Neural progenitor cell (in vitro differentiated cells): Measurements from ENCODE around the gene ANKMY1. TPM values are rescaled to one million over a fixed set of nuclear protein-coding genes. Genes with fewer than 3 reads are reported as not detected.

Source experiments
- DNase-seq: peaks from one replicate; pipeline ENCODE4 v3.0.0-alpha.2; 2016; ENCODE audit warnings: low spot score
- H2AFZ ChIP-seq: fragments of 200-600 bp; sonication (generic); replicated peaks from 2 replicates; pipeline ENCODE4 v1.6.1; 2016; ENCODE audit warnings: antibody characterized with exemption
- H3F3A ChIP-seq: fragments of 200-600 bp; sonication (generic); 2 replicates; pipeline ENCODE4 v1.6.1; 2016; ENCODE audit warnings: antibody characterized with exemption, low read depth
- H3K27ac ChIP-seq: fragments of 200-600 bp; sonication (generic); 2 replicates; pipeline ENCODE4 v1.5.1; 2016; ENCODE audit warnings: mild to moderate bottlenecking
- H3K27me3 ChIP-seq: fragments of 200-600 bp; sonication (generic); 2 replicates; pipeline ENCODE4 v1.6.1; 2016; ENCODE audit warnings: mild to moderate bottlenecking, moderate library complexity
- H3K36me3 ChIP-seq: fragments of 200-600 bp; sonication (generic); 2 replicates; pipeline ENCODE4 v1.5.1; 2016
- H3K4me1 ChIP-seq: fragments of 200-600 bp; sonication (generic); 2 replicates; pipeline ENCODE4 v1.6.1; 2016; ENCODE audit warnings: mixed run types
- H3K4me2 ChIP-seq: fragments of 200-600 bp; sonication (generic); 2 replicates; pipeline ENCODE4 v1.6.1; 2016
- H3K4me3 ChIP-seq: fragments of 200-600 bp; sonication (generic); 2 replicates; pipeline ENCODE4 v1.5.1; 2016
- H3K79me2 ChIP-seq: fragments of 200-600 bp; sonication (generic); 2 replicates; pipeline ENCODE4 v1.6.1; 2016; ENCODE audit warnings: low read depth
- H3K9ac ChIP-seq: fragments of 200-600 bp; sonication (generic); 2 replicates; pipeline ENCODE4 v1.6.1; 2016
- H3K9me3 ChIP-seq: fragments of 200-600 bp; sonication (generic); 2 replicates; pipeline ENCODE4 v1.5.1; 2016; ENCODE audit warnings: low read depth
- H4K20me1 ChIP-seq: fragments of 200-600 bp; sonication (generic); 2 replicates; pipeline ENCODE4 v1.6.1; 2016; ENCODE audit warnings: low read depth
- H3K27ac Mint-ChIP-seq: 3 replicates; pipeline ENCODE4 v1.8.0; 2021; ENCODE audit warnings: mixed read lengths
- H3K27me3 Mint-ChIP-seq: 2 replicates; pipeline ENCODE4 v1.8.0; 2022; ENCODE audit warnings: low read depth, mild to moderate bottlenecking, inconsistent platforms, moderate library complexity, mixed read lengths; ENCODE audit not compliant: insufficient read depth
- H3K36me3 Mint-ChIP-seq: 3 replicates; pipeline ENCODE4 v1.8.0; 2021; ENCODE audit warnings: mixed read lengths
- H3K4me1 Mint-ChIP-seq: 3 replicates; pipeline ENCODE4 v1.8.0; 2021; ENCODE audit warnings: mixed read lengths
- H3K4me3 Mint-ChIP-seq: 3 replicates; pipeline ENCODE4 v1.8.0; 2021; ENCODE audit warnings: mild to moderate bottlenecking, moderate library complexity, mixed read lengths
- H3K9me3 Mint-ChIP-seq: 3 replicates; pipeline ENCODE4 v1.8.0; 2020; ENCODE audit warnings: mixed read lengths
- CTCF ChIP-seq: fragments of 200-600 bp; sonication (generic); IDR thresholded peaks from 2 replicates; pipeline ENCODE4 v1.5.1; 2017; ENCODE audit warnings: antibody characterized with exemption, mild to moderate bottlenecking
- EZH2 ChIP-seq: fragments of 200-600 bp; sonication (generic); IDR thresholded peaks from 2 replicates; pipeline ENCODE4 v1.6.1; 2017; ENCODE audit warnings: antibody characterized with exemption, mild to moderate bottlenecking, moderate library complexity
- EZH2phosphoT487 ChIP-seq: fragments of 200-600 bp; sonication (generic); IDR thresholded peaks from 2 replicates; pipeline ENCODE4 v1.6.1; 2017; ENCODE audit warnings: antibody characterized with exemption
- total RNA-seq: library from RNA; depleted of rRNA; stranded (reverse); fragments of >200 nt; gene quantifications from 2 replicates; pipeline ENCODE4 v1.2.3, GENCODE V29; 2015; ENCODE audit warnings: low replicate concordance

ANKMY1 gene
- total RNA-seq, 1 donor from 2014 or later: 4.2 TPM

- no peaks in the 10 kb centered on the region for H3K9me3 ChIP-seq
- H3K79me2 ChIP-seq: no peaks in the 10 kb centered on the region
- H3K27me3 Mint-ChIP-seq: peaks cover 6% of the 10 kb centered on the region
These were observed 84.6 kb downstream of the ANKMY1 start for GRCh38 chr2:240473211-240473610.

GRCh38 chr2:240472078-240472790 is 85.6 kb downstream of the ANKMY1 start:
- no peak for DNase-seq
- no peaks in the 10 kb centered on the region for H3F3A ChIP-seq
- H3K36me3 ChIP-seq: no peaks in the 10 kb centered on the region
- H3K4me3 ChIP-seq: no peak overlapping the region
- no peak overlapping the region for H3K27ac ChIP-seq
- no peaks in the 10 kb centered on the region for H3K79me2 ChIP-seq
- no peak overlapping the region for H3K27ac Mint-ChIP-seq
- no peak overlapping the region for H3K4me2 ChIP-seq
- peaks cover 23% of the 10 kb centered on the region for H3K9me3 Mint-ChIP-seq
- H3K9ac ChIP-seq: no peak overlapping the region
- no peaks in the 10 kb centered on the region for H3K27me3 ChIP-seq
- peaks cover 2% of the 10 kb centered on the region for H4K20me1 ChIP-seq
- no peak overlapping the region for H2AFZ ChIP-seq
- peaks cover 11% of the 10 kb centered on the region for H3K4me1 Mint-ChIP-seq
- H3K4me3 Mint-ChIP-seq: no peak overlapping the region
- TF ChIP-seq EZH2phosphoT487: no peak
- no peak for TF ChIP-seq CTCF
- TF ChIP-seq EZH2: no peak
- peaks cover 6% of the 10 kb centered on the region for H3K27me3 Mint-ChIP-seq
- no peaks in the 10 kb centered on the region for H3K9me3 ChIP-seq
- peaks cover 7% of the 10 kb centered on the region for H3K36me3 Mint-ChIP-seq
- no peaks in the 10 kb centered on the region for H3K4me1 ChIP-seq

More at GRCh38 chr2:240473211-240473610, 84.6 kb downstream of the ANKMY1 start:
- no peak overlapping the region for H3K4me3 Mint-ChIP-seq
- no peaks in the 10 kb centered on the region for H3K27me3 ChIP-seq
- H3K36me3 ChIP-seq: no peaks in the 10 kb centered on the region
- H3K4me1 Mint-ChIP-seq: peaks cover 11% of the 10 kb centered on the region
- no peak overlapping the region for H3K27ac ChIP-seq
- no peaks in the 10 kb centered on the region for H3K4me1 ChIP-seq
- H3K4me2 ChIP-seq: no peak overlapping the region
- H3K36me3 Mint-ChIP-seq: peaks cover 7% of the 10 kb centered on the region
- DNase-seq: no peak
- no peak overlapping the region for H3K9ac ChIP-seq
- H3K9me3 Mint-ChIP-seq: peaks cover 23% of the 10 kb centered on the region
- H3K27ac Mint-ChIP-seq: no peak overlapping the region
- no peak overlapping the region for H2AFZ ChIP-seq
- H4K20me1 ChIP-seq: peaks cover 2% of the 10 kb centered on the region
- no peak overlapping the region for H3K4me3 ChIP-seq
- TF ChIP-seq CTCF (no peak), EZH2 (no peak), EZH2phosphoT487 (no peak)
- no peaks in the 10 kb centered on the region for H3F3A ChIP-seq

GRCh38 chr2:240469740-240470139 is 88.0 kb downstream of the ANKMY1 start:
- Histone ChIP-seq H3K4me1 (no peaks in the 10 kb centered on the region), H3K9ac (no peak overlapping the region), H3K4me3 (no peak overlapping the region), H3K27ac (no peak overlapping the region), H3K27me3 (no peaks in the 10 kb centered on the region), H3K4me2 (no peak overlapping the region), H3K79me2 (no peaks in the 10 kb centered on the region), H3F3A (no peaks in the 10 kb centered on the region), H2AFZ (no peak overlapping the region), H3K36me3 (no peaks in the 10 kb centered on the region), H3K9me3 (no peaks in the 10 kb centered on the region), H4K20me1 (peaks cover 2% of the 10 kb centered on the region)
- peaks cover 6% of the 10 kb centered on the region for H3K27me3 Mint-ChIP-seq
- peaks cover 7% of the 10 kb centered on the region for H3K36me3 Mint-ChIP-seq
- H3K4me3 Mint-ChIP-seq: peak overlapping the region; percentile 56
- DNase-seq: no peak
- peaks cover 11% of the 10 kb centered on the region for H3K4me1 Mint-ChIP-seq
- H3K27ac Mint-ChIP-seq: peak overlapping the region; percentile 54
- H3K9me3 Mint-ChIP-seq: peaks cover 20% of the 10 kb centered on the region
- TF ChIP-seq CTCF: no peak
- no peak for TF ChIP-seq EZH2
- no peak for TF ChIP-seq EZH2phosphoT487
